Measurements from ENCODE around the gene RHOBTB1.

- TF ChIP-seq SNAI2 (CRISPR knock-in tag; IDR thresholded peaks at IDR 0.05) (no peak), CREB5 (CRISPR knock-in tag; IDR thresholded peaks at IDR 0.05; ENCODE audit: low read depth) (no peak), PATZ1 (CRISPR knock-in tag; IDR thresholded peaks at IDR 0.05; ENCODE audit: borderline replicate concordance) (no peak), ZFP30 (CRISPR knock-in tag; IDR thresholded peaks at IDR 0.05) (no peak), POU6F1 (CRISPR knock-in tag; IDR thresholded peaks at IDR 0.05; ENCODE audit: borderline replicate concordance, low read depth) (no peak), PPARA (CRISPR knock-in tag; IDR thresholded peaks at IDR 0.05; ENCODE audit: borderline replicate concordance) (no peak), ARNTL (CRISPR knock-in tag; IDR thresholded peaks at IDR 0.05; ENCODE audit: borderline replicate concordance, low read depth) (no peak)
Observed at GRCh38 chr10:60948851-60949250, 4.9 kb upstream of the RHOBTB1 start.

All from SK-N-SH treated with all-trans-retinoic acid at 6 μM for 48 hours (cell line).